Choroid plexus epithelial cell (primary cell): ENCODE results near the gene MRM2.

Experiments
- DNase-seq: peaks from one replicate; pipeline ENCODE4 v3.0.0-alpha.2; 2010; ENCODE audit warnings: low read depth
- H3K4me3 ChIP-seq: 2 replicates; pipeline ENCODE4 v1.5.1; 2011; ENCODE audit warnings: low read depth, mild to moderate bottlenecking, control low read depth, low read length, moderate library complexity
- TF ChIP-seq, protein P1 (sequence below): conservative IDR thresholded peaks from 2 replicates; pipeline ENCODE4 v1.5.1; 2011; ENCODE audit warnings: low read depth, mild to moderate bottlenecking, control low read depth, inconsistent platforms, low read length, moderate library complexity

Gene MRM2

DNA sequence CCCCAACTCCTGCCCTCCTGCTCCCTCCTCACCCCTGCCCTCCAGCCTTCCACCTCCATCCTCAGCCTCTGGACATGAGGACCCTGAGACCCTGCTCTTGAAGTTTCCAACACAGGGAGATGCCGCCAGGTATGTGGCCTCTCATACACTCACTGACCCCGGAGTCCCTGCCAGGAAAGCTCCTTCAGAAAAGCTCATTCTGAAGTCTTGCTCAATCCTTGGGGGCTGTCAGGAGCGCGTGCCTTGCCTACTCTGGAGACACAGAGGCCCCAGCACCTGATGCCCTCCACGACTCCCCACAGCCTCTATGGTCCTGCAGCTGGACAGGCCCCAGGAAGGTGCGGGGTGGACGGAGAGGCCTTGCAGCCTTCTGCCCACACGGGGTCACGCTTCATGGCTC lies 11.0 kb upstream of the MRM2 start:
- H3K4me3 ChIP-seq = no peak overlapping the region
- TF ChIP-seq, protein P1, sequence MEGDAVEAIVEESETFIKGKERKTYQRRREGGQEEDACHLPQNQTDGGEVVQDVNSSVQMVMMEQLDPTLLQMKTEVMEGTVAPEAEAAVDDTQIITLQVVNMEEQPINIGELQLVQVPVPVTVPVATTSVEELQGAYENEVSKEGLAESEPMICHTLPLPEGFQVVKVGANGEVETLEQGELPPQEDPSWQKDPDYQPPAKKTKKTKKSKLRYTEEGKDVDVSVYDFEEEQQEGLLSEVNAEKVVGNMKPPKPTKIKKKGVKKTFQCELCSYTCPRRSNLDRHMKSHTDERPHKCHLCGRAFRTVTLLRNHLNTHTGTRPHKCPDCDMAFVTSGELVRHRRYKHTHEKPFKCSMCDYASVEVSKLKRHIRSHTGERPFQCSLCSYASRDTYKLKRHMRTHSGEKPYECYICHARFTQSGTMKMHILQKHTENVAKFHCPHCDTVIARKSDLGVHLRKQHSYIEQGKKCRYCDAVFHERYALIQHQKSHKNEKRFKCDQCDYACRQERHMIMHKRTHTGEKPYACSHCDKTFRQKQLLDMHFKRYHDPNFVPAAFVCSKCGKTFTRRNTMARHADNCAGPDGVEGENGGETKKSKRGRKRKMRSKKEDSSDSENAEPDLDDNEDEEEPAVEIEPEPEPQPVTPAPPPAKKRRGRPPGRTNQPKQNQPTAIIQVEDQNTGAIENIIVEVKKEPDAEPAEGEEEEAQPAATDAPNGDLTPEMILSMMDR = no peak
- DNase-seq = no peak

- TF ChIP-seq, protein P1 = no peak
- no peak overlapping the region for H3K4me3 ChIP-seq
- no peak for DNase-seq
These were observed 10.1 kb upstream of the MRM2 start for GRCh38 chr7:2251841-2252771.

- no peak overlapping the region for H3K4me3 ChIP-seq
- TF ChIP-seq, protein P1 = no peak
These were observed 9.4 kb upstream of the MRM2 start for GRCh38 chr7:2251381-2251780.

DNA sequence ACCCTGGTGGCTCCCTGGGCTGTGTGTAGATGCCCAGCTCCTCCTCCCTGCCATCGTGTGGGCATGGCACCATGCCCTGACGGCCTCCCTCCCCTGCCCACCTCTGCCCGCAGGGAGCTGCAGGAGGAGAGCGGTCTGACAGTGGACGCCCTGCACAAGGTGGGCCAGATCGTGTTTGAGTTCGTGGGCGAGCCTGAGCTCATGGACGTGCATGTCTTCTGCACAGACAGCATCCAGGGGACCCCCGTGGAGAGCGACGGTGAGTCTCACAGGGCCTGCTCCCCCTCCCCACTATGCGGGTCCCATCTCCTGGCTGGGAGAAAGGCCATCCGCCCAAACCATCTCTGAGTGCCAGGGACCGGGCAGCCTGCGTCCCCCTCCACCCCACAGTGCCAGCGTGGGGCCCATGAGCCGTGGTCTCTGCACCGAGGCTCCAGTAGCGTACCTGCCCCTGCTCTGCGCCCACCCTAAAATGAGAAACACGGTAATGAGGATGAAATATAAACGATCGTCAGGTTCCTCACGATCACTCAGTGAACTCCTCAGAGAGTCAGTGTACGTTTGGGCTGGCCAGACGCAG lies 7.8 kb upstream of the MRM2 start:
- DNase-seq = no peak
- H3K4me3 ChIP-seq = no peak overlapping the region
- TF ChIP-seq, protein P1 = no peak

More at GRCh38 chr7:2251381-2251780, 9.4 kb upstream of the MRM2 start:
- no peak for DNase-seq

DNA sequence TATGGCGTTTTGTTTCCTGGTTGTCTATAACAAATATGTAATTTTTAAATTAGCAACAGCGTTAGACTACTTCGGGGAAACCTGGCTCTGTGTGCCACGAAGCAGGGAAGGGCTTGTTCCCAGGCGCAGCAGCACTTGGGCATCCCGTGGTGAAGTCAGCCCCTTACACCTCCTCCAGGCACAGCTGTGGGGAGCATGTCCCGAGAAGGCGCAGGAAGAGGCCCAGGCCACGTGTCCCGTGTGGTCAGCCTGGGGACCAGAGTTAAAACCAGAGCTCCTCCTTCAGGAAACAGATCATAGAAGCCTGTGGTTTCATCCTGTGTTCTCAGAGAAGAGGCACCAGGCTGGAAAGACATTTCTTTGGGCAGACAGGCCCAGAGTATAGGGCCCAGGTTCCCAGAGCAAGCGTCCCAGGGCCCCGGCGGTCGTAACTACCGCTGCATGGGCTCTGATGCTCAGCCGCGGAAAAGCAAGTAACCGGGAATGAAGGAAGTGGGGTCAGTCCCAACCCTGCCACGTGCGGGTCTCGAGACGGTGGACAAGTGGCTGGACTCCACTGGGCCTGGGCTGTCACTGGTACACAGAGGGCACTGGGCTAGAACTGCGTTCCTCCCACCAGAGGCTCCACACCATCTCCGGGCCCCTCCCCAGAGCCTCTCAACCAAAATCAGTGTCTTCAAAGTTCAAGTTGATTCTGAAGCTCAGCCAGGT lies 7.1 kb upstream of the MRM2 start:
- TF ChIP-seq, protein P1 = peak; percentile 32
- peak; percentile 99 for DNase-seq
- peak overlapping the region; percentile 22 for H3K4me3 ChIP-seq

DNA sequence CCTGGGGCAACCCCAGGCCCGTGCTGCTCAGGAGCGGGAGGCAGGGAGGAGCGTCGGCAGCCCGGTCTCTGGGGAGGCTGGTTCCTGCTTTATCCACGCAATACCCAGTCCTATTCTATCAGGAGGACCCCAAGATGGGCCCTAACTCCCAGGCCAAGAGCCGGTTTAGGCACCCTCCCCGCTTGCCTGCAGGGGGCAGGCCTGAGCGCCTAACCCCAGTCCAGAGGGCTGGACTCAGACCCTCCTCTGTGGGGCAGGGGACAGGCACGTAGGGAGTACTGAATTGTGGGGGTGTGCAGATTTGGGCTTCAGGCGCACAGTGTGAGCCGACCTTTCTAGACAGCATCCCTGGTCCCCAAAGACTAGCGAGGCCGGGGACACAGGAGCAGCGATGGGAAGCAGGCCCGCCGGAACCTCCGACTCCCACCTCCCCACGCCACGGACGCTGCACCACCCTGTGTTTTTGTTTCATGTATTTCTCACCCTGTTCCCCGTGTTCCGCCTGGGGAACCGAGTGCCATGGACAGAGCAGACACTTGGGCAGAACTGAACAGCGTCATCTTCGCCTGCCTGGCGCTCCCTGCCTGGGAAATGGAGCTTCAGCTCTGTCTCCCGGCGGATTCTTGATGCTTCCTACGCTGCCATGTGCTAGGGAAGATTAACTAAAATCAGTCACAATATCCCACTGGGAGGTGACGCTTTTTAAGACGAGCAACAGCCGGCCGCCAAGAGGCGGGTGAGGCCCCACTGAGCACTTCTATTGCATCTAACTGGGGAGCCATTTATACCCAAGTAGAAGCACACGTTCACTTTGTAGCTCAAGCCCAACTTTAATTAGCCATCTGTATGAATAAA lies 5.4 kb upstream of the MRM2 start:
- TF ChIP-seq, protein P1 = peak; percentile 81
- no peak overlapping the region for H3K4me3 ChIP-seq
- peak; percentile 36 for DNase-seq
